ENCODE measurements around the gene EXOC2. TPM values are rescaled to one million over a fixed set of nuclear protein-coding genes. Genes with fewer than 3 reads are reported as not detected.

EXOC2 gene
- total RNA-seq, 4 donors from 2014 or later: 20.9 to 28.5 (median 24.6) TPM

GRCh38 chr6:490251-491037 lies 202.5 kb downstream of the EXOC2 start:
- 72% methylated on average over 6 of the region's 6 CpGs for WGBS
- H3K27ac ChIP-seq (replicated peaks in 1 of 4): no peak overlapping the region
- H3K9me3 ChIP-seq: no peaks in the 10 kb centered on the region
- H3K4me1 ChIP-seq: no peaks in the 10 kb centered on the region
- no peak for TF ChIP-seq POLR2A (IDR thresholded peaks at IDR 0.05; ENCODE audit: low read depth)
- TF ChIP-seq EP300 (IDR thresholded peaks at IDR 0.05): no peak
- no peak for TF ChIP-seq POLR2AphosphoS5 (IDR thresholded peaks at IDR 0.05)
- TF ChIP-seq CTCF (IDR thresholded peaks at IDR 0.05): no peak
- peaks cover 24 to 79% (median 31%) of the 10 kb centered on the region in 4 donors for H3K36me3 ChIP-seq
- H3K4me3 ChIP-seq: no peak overlapping the region
- DNase-seq (ENCODE audit: extremely low spot score): no peak
- no peaks in the 10 kb centered on the region for H3K27me3 ChIP-seq
- intact Hi-C loops (cut with DNase I): no loop called here

GRCh38 chr6:489762-490161 lies 203.2 kb downstream of the EXOC2 start:
- no peak for TF ChIP-seq POLR2A (IDR thresholded peaks at IDR 0.05; ENCODE audit: low read depth)
- TF ChIP-seq POLR2AphosphoS5 (IDR thresholded peaks at IDR 0.05): no peak
- TF ChIP-seq CTCF (IDR thresholded peaks at IDR 0.05): no peak
- TF ChIP-seq EP300 (IDR thresholded peaks at IDR 0.05): no peak

GRCh38 chr6:489001-489400 lies 203.9 kb downstream of the EXOC2 start:
- intact Hi-C loops (cut with DNase I): no loop called here
- H3K27me3 ChIP-seq: no peaks in the 10 kb centered on the region
- DNase-seq (ENCODE audit: extremely low spot score): no peak
- TF ChIP-seq CTCF (IDR thresholded peaks at IDR 0.05): no peak
- no peak for TF ChIP-seq EP300 (IDR thresholded peaks at IDR 0.05)
- peaks cover 34 to 77% (median 42%) of the 10 kb centered on the region in 4 donors for H3K36me3 ChIP-seq
- no peak overlapping the region for H3K27ac ChIP-seq (replicated peaks in 1 of 4)
- no peak overlapping the region for H3K4me3 ChIP-seq
- WGBS: 57% methylated on average over 4 of the region's 4 CpGs
- no peaks in the 10 kb centered on the region for H3K9me3 ChIP-seq
- H3K4me1 ChIP-seq: no peaks in the 10 kb centered on the region

More at GRCh38 chr6:489762-490161, 203.2 kb downstream of the EXOC2 start:
- intact Hi-C loops (cut with DNase I): no loop called here
- peaks cover 29 to 79% (median 35%) of the 10 kb centered on the region in 4 donors for H3K36me3 ChIP-seq
- 92% methylated on average over 11 of the region's 11 CpGs for WGBS
- H3K4me3 ChIP-seq: no peak overlapping the region
- no peak for DNase-seq (ENCODE audit: extremely low spot score)
- H3K4me1 ChIP-seq: no peaks in the 10 kb centered on the region
- H3K27me3 ChIP-seq: no peaks in the 10 kb centered on the region
- no peaks in the 10 kb centered on the region for H3K9me3 ChIP-seq
- no peak overlapping the region for H3K27ac ChIP-seq (replicated peaks in 1 of 4)

- Histone ChIP-seq H3K9me3 (no peaks in the 10 kb centered on the region), H3K4me1 (no peaks in the 10 kb centered on the region), H3K27me3 (no peaks in the 10 kb centered on the region), H3K27ac (replicated peaks in 1 of 4) (no peak overlapping the region), H3K4me3 (no peak overlapping the region), H3K36me3 (peaks cover 34 to 71% (median 40%) of the 10 kb centered on the region in 4 donors)
- no peak for TF ChIP-seq CTCF (IDR thresholded peaks at IDR 0.05)
- no peak for TF ChIP-seq EP300 (IDR thresholded peaks at IDR 0.05)
- TF ChIP-seq POLR2A (IDR thresholded peaks at IDR 0.05; ENCODE audit: low read depth): no peak
- no peak for TF ChIP-seq POLR2AphosphoS5 (IDR thresholded peaks at IDR 0.05)
- WGBS: 95% methylated on average over 13 of the region's 13 CpGs
- intact Hi-C loops (cut with DNase I): no loop called here
- no peak for DNase-seq (ENCODE audit: extremely low spot score)
These were observed 205.0 kb downstream of the EXOC2 start for GRCh38 chr6:487956-488355.

Measured in esophagus muscularis mucosa (tissue), 4 donors.